Activated CD8-positive, alpha-beta T cell treated with anti-CD3 and anti-CD28 coated beads for 36 hours (primary cell): ENCODE measurements around the gene WIPI1. TPM values are rescaled to one million over a fixed set of nuclear protein-coding genes. Genes with fewer than 3 reads are reported as not detected.

Experiments used
- ATAC-seq: fragments of 200-7000 bp; cut with Tn5 transposase; one replicate; pipeline ENCODE4 v1.10.0; 2021; ENCODE audit warnings: mild to moderate bottlenecking, moderate library complexity
- CTCF ChIA-PET: fragments of 350-600 bp; sonication (Branson Sonifier 250); formaldehyde crosslinking; loops from one replicate; lab custom pipeline; 2021; ENCODE audit warnings: antibody characterized with exemption; lab: Charles Lee
- POLR2A ChIA-PET: fragments of 350-600 bp; sonication (Branson Sonifier 250); formaldehyde crosslinking; loops from one replicate; lab custom pipeline; 2021; ENCODE audit warnings: antibody characterized with exemption; lab: Charles Lee
- DNase-seq: peaks from one replicate; pipeline ENCODE4 v3.0.0-alpha.2; 2020
- H3K27ac Mint-ChIP-seq: one replicate; pipeline ENCODE4 v1.8.0; 2021; ENCODE audit warnings: mild to moderate bottlenecking, mixed read lengths
- H3K27me3 Mint-ChIP-seq: one replicate; pipeline ENCODE4 v1.8.0; 2021; ENCODE audit warnings: mixed read lengths
- H3K36me3 Mint-ChIP-seq: one replicate; pipeline ENCODE4 v1.8.0; 2021; ENCODE audit warnings: low read depth, mixed read lengths
- H3K4me1 Mint-ChIP-seq: one replicate; pipeline ENCODE4 v1.8.0; 2021; ENCODE audit warnings: low read depth, mixed read lengths
- H3K4me3 Mint-ChIP-seq: one replicate; pipeline ENCODE4 v1.8.0; 2021; ENCODE audit warnings: mild to moderate bottlenecking, moderate library complexity, mixed read lengths
- H3K9me3 Mint-ChIP-seq: one replicate; pipeline ENCODE4 v1.8.0; 2021; ENCODE audit warnings: mixed read lengths
- intact Hi-C: fragments of 100-400 bp; cut with micrococcal nuclease; formaldehyde crosslinking; loops from one replicate; pipeline ENCODE4 v1.10.0; 2022
- total RNA-seq, 2 experiments: library from RNA; stranded (reverse); gene quantifications; one replicate each; pipeline ENCODE4 v1.2.3, GENCODE V29; 2021
- TF ChIP-seq, protein P1 (sequence below): fragments of 200-600 bp; IDR thresholded peaks from one replicate; pipeline ENCODE4 v1.8.0; 2022; ENCODE audit warnings: antibody characterized with exemption, mild to moderate bottlenecking

The WIPI1 gene
- total RNA-seq, 2 experiments from 2014 or later = 11.3 to 13.1 TPM

GRCh38 chr17:68468334-68468733 is 11.0 kb upstream of the WIPI1 start:
- Mint-ChIP-seq H3K4me3 (no peak overlapping the region), H3K36me3 (no peaks in the 10 kb centered on the region), H3K27ac (no peak overlapping the region), H3K9me3 (no peaks in the 10 kb centered on the region), H3K4me1 (peaks cover 6% of the 10 kb centered on the region), H3K27me3 (peaks cover 2% of the 10 kb centered on the region)
- ChIA-PET CTCF (interaction anchor here (0.9 to 2.3 kb wide), 7 partner anchors 9 to 296 kb away, joined by 3 to 6 read pairs (median 5); no protein-coding TSS in a partner anchor), POLR2A (interaction anchor here (0.6 kb wide), 1 partner anchor 233 kb away, joined by 3 read pairs; no protein-coding TSS in a partner anchor)
- TF ChIP-seq, protein P1, sequence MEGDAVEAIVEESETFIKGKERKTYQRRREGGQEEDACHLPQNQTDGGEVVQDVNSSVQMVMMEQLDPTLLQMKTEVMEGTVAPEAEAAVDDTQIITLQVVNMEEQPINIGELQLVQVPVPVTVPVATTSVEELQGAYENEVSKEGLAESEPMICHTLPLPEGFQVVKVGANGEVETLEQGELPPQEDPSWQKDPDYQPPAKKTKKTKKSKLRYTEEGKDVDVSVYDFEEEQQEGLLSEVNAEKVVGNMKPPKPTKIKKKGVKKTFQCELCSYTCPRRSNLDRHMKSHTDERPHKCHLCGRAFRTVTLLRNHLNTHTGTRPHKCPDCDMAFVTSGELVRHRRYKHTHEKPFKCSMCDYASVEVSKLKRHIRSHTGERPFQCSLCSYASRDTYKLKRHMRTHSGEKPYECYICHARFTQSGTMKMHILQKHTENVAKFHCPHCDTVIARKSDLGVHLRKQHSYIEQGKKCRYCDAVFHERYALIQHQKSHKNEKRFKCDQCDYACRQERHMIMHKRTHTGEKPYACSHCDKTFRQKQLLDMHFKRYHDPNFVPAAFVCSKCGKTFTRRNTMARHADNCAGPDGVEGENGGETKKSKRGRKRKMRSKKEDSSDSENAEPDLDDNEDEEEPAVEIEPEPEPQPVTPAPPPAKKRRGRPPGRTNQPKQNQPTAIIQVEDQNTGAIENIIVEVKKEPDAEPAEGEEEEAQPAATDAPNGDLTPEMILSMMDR = no peak
- DNase-seq (no peak), ATAC-seq (no peak)
- intact Hi-C loops = loop anchor here (10.0 kb wide), 1 partner anchor 414 kb away; no protein-coding TSS in a partner anchor

GRCh38 chr17:68463211-68464019 is 6.1 kb upstream of the WIPI1 start:
- H3K4me1 Mint-ChIP-seq = peaks cover 45% of the 10 kb centered on the region
- intact Hi-C loops = loop anchor here (2.0 to 10.0 kb wide), 2 partner anchors 201 to 409 kb away; no protein-coding TSS in a partner anchor
- no peaks in the 10 kb centered on the region for H3K36me3 Mint-ChIP-seq
- H3K27me3 Mint-ChIP-seq = peaks cover 2% of the 10 kb centered on the region
- no peaks in the 10 kb centered on the region for H3K9me3 Mint-ChIP-seq
- H3K4me3 Mint-ChIP-seq = no peak overlapping the region
- H3K27ac Mint-ChIP-seq = no peak overlapping the region
- TF ChIP-seq, protein P1 = no peak
- ATAC-seq (no peak), DNase-seq (no peak)
- POLR2A ChIA-PET = interaction anchor here (1.0 kb wide), 1 partner anchor 105 kb away, joined by 3 read pairs; no protein-coding TSS in a partner anchor
- CTCF ChIA-PET = interaction anchor here (0.7 to 12.2 kb wide), 17 partner anchors 8 to 406 kb away, joined by 3 to 166 read pairs (median 3); no protein-coding TSS in a partner anchor

GRCh38 chr17:68462381-68463210 is 5.3 kb upstream of the WIPI1 start:
- peaks cover 51% of the 10 kb centered on the region for H3K4me1 Mint-ChIP-seq
- peak; percentile 64 for ATAC-seq
- POLR2A ChIA-PET = interaction anchor here (0.6 to 1.3 kb wide), 5 partner anchors 171 to 420 kb away, joined by 3 to 9 read pairs (median 3); partner anchors contain the start of genes AMZ2 and ARSG

DNA sequence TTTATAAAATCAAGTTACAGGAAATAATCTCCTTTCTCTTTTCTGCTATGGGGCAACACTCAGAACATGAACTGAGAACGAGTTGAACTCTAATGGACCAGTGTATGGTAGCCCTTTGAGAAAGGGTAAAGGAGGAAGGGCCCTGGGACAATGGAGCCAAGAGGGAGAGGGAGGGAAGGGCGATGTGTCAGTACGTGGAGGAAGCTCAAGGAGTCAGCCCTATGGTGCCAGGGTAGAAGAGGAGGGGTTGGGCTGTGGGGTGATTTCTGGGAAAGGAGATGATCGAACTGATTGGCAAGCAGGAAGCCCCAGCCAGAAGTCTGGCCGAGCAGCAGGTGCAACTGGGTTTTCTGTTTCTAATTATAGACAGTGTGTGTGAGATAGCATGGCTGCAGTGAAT is 4.3 kb upstream of the WIPI1 start:
- CTCF ChIA-PET = interaction anchor here (1.0 to 12.2 kb wide), 10 partner anchors 22 to 293 kb away, joined by 3 to 166 read pairs (median 6); partner anchors contain the start of gene AMZ2
- Mint-ChIP-seq H3K27ac (peak overlapping the region; percentile 97), H3K4me3 (peak overlapping the region; percentile 66), H3K4me1 (peaks cover 53% of the 10 kb centered on the region), H3K36me3 (no peaks in the 10 kb centered on the region), H3K27me3 (no peaks in the 10 kb centered on the region), H3K9me3 (no peaks in the 10 kb centered on the region)
- TF ChIP-seq, protein P1 = no peak
- intact Hi-C loops = loop anchor here (2.0 to 10.0 kb wide), 3 partner anchors 25 to 407 kb away; no protein-coding TSS in a partner anchor
- POLR2A ChIA-PET = interaction anchor here (0.8 to 4.4 kb wide), 6 partner anchors 51 to 425 kb away, joined by 3 to 31 read pairs (median 4); partner anchors contain the start of genes AMZ2, ARSG, PRKAR1A and SLC16A6
- ATAC-seq = peak; percentile 3
- DNase-seq = peak; percentile 64

More at GRCh38 chr17:68462381-68463210, 5.3 kb upstream of the WIPI1 start:
- DNase-seq = peak; percentile 84
- intact Hi-C loops = loop anchor here (2.0 to 10.0 kb wide), 2 partner anchors 200 to 408 kb away; no protein-coding TSS in a partner anchor
- H3K27me3 Mint-ChIP-seq = no peaks in the 10 kb centered on the region
- TF ChIP-seq, protein P1 = peak; percentile 65
- no peaks in the 10 kb centered on the region for H3K36me3 Mint-ChIP-seq
- H3K9me3 Mint-ChIP-seq = no peaks in the 10 kb centered on the region
- H3K4me3 Mint-ChIP-seq = no peak overlapping the region
- CTCF ChIA-PET = interaction anchor here (0.7 to 12.2 kb wide), 18 partner anchors 12 to 404 kb away, joined by 3 to 166 read pairs (median 5); partner anchors contain the start of gene AMZ2
- peak overlapping the region; percentile 97 for H3K27ac Mint-ChIP-seq
